IPS-20b (cell line): ENCODE data around the gene TMEM204.

ENCODE experiments used
- H3K27ac ChIP-seq: one replicate; pipeline ENCODE4 v1.5.1; 2013; ENCODE audit warnings: low read length
- H3K27me3 ChIP-seq: 2 replicates; pipeline ENCODE4 v1.6.1; 2013; ENCODE audit warnings: mild to moderate bottlenecking, low read length, inconsistent platforms; ENCODE audit not compliant: insufficient read depth
- H3K36me3 ChIP-seq: 2 replicates; pipeline ENCODE4 v1.6.1; 2013; ENCODE audit warnings: low read depth, mild to moderate bottlenecking, inconsistent platforms, low read length, moderate library complexity; ENCODE audit not compliant: insufficient read depth
- H3K4me1 ChIP-seq: 2 replicates; pipeline ENCODE4 v1.6.1; 2013; ENCODE audit warnings: mild to moderate bottlenecking, control low read depth, inconsistent platforms, low read length, moderate library complexity; ENCODE audit not compliant: insufficient read depth
- H3K4me3 ChIP-seq: 2 replicates; pipeline ENCODE4 v1.5.1; 2013; ENCODE audit warnings: mild to moderate bottlenecking, low read length, inconsistent platforms
- H3K9ac ChIP-seq: 2 replicates; pipeline ENCODE4 v1.6.1; 2013; ENCODE audit warnings: low read depth, mild to moderate bottlenecking, inconsistent platforms, low read length, moderate library complexity
- H3K9me3 ChIP-seq: 2 replicates; pipeline ENCODE4 v1.6.1; 2013; ENCODE audit warnings: mild to moderate bottlenecking, low read depth, low read length, inconsistent platforms; ENCODE audit not compliant: insufficient read depth

TMEM204 gene

DNA sequence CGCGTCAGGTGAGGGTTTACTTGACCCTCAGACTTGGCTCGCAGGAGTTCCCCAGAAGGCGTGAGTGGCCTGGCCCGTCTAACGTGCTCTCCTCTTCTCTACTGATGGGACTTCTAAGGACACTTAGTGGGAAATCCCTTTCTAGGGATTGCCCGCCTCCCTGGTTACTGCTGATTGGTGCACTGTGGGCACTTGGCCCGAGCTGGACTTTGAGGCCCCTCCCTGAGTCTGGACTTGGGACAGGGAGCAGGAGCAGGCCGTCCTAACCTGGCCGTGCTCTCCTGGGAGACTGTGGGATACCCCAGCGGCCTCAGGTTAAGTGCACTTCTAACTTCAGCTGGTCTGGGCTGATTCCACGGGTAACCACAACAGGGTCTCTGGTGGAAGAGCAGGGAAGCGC is 63.7 kb downstream of the TMEM204 start:
- no peak overlapping the region for H3K4me3 ChIP-seq
- peaks cover 3% of the 10 kb centered on the region; the same call in 1 of the 2 replicates for H3K9me3 ChIP-seq
- no peaks in the 10 kb centered on the region for H3K27me3 ChIP-seq
- no peaks in the 10 kb centered on the region for H3K4me1 ChIP-seq
- H3K9ac ChIP-seq, result no peak overlapping the region
- no peak overlapping the region for H3K27ac ChIP-seq
- peaks cover 18% of the 10 kb centered on the region for H3K36me3 ChIP-seq

DNA sequence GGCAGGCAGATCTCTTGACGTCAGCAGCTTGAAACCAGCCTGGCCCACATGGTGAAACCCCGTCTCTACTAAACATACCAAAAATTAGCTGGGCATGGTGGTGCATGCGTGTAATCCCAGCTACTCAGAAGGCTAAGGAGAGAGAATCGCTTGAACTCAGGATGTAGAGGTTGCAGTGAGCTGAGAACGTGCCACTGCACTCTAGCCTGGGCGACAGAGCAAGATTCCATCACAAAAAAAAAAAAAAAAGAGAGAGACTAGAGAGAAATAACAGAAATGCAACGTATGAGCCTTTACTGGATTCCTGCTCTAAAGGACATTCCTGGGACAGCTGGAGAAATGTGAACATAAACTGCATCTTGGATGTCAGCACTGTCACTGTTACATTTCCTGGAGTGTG is 67.6 kb downstream of the TMEM204 start:
- H3K4me3 ChIP-seq, result no peak overlapping the region
- peaks cover 3% of the 10 kb centered on the region; the same call in 1 of the 2 replicates for H3K9me3 ChIP-seq
- no peak overlapping the region for H3K27ac ChIP-seq
- H3K27me3 ChIP-seq, result no peaks in the 10 kb centered on the region
- no peaks in the 10 kb centered on the region for H3K4me1 ChIP-seq
- no peak overlapping the region for H3K9ac ChIP-seq
- H3K36me3 ChIP-seq, result peaks cover 24% of the 10 kb centered on the region

DNA sequence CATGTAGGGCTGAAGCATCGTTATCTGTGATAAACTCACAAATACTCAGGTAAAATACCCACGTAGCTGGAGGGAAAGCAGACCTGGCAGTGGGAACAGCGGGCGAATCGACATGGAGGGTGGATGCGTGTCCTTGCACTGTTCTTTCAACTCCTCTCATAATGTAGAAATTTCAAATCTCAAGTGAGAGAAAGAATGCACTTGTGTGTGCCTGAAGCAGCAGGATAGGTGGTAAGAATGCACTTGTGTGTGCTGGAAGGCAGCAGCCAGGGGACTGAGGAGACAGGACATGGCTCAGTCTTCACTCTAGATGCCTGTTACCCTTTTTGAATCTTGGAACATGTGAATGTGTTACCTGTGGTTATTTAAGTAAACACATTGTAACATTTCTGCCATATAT is 68.0 kb downstream of the TMEM204 start:
- Histone ChIP-seq H3K9ac (no peak overlapping the region), H3K4me1 (no peaks in the 10 kb centered on the region), H3K27ac (no peak overlapping the region), H3K36me3 (peaks cover 27% of the 10 kb centered on the region), H3K9me3 (peaks cover 3% of the 10 kb centered on the region; the same call in 1 of the 2 replicates), H3K4me3 (no peak overlapping the region), H3K27me3 (no peaks in the 10 kb centered on the region)

DNA sequence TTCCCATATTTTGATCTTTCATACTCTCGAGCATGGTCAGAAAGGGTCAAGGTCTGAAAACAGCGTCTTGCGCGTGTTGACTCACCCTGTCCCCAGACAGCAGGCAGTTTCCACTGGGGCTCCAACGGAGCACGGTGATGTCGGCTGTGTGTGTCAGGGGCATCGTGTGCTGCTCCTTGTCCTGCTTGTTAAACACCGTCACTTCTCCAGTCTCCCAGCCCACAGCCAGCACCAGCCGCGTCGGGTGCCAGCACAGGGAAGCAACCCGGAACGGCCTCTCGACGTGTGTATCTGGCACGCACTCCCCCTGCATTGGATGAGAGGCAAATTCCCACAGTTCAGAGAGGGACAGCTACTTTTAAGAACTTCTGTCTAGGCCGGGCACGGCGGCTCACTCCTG is 68.8 kb downstream of the TMEM204 start:
- Histone ChIP-seq H3K36me3 (peaks cover 34% of the 10 kb centered on the region), H3K9me3 (peaks cover 3% of the 10 kb centered on the region; the same call in 1 of the 2 replicates), H3K9ac (no peak overlapping the region), H3K27ac (no peak overlapping the region), H3K27me3 (no peaks in the 10 kb centered on the region), H3K4me3 (no peak overlapping the region), H3K4me1 (no peaks in the 10 kb centered on the region)
